AG04449 (cell line): Measurements from ENCODE around the gene SLC6A4.

Experiments used
- CTCF ChIA-PET: fragments of 350-600 bp; formaldehyde crosslinking; extraction: SDS; loops from one replicate; lab custom pipeline; 2021; ENCODE audit warnings: antibody characterized with exemption; lab: Yijun Ruan, JAX
- POLR2A ChIA-PET: fragments of 400-600, 350-600 bp; formaldehyde crosslinking; extraction: SDS; loops from one replicate; lab custom pipeline; 2020; ENCODE audit warnings: antibody characterized with exemption, inconsistent platforms; lab: Yijun Ruan, JAX
- DNase-seq: peaks from one replicate; pipeline ENCODE4 v3.0.0-alpha.2; 2010; ENCODE audit warnings: low read depth, low spot score
- H3K4me3 ChIP-seq: 2 replicates; pipeline ENCODE4 v1.5.1; 2011; ENCODE audit warnings: low read depth, mild to moderate bottlenecking, control low read depth, low read length
- TF ChIP-seq, protein P1 (sequence below): IDR thresholded peaks from one replicate; pipeline ENCODE4 v1.5.1; 2011; ENCODE audit warnings: mild to moderate bottlenecking, moderate library complexity, low read length, control low read depth, inconsistent platforms; ENCODE audit not compliant: insufficient read depth; ENCODE audit errors: missing control alignments

SLC6A4 gene

DNA sequence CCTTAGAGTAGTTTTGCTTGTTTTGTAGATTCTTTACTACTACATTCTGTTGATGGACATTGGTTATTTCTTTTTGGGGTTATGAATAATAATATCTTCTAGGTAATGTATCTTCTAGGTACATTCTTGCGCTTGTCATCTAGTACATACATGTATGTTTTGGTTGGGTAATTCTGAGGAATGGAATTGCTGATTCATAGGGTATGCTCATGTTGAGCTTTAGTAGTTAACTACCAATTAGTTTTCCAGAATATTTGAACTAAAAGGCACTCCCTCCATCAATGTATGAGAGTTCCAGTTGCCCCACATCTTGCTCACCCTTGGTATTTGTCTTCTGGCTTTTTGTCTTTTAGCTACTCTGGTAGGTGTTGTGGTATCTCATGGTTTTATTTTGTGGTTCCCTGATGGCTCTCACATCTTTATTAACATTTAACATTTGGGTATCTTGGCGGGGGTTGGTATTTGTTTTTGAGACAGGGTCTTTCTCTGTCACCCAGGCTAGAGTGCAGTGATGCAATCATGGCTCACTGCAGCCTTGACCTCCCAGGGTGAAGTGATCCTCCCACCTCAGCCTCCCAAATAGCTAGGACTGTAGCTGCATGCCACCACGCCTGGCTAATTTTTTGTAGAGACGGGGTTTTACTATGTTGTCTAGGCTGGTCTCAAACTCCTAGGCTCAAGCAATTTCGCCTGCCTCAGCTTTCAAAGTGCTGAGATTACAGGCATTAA lies 47.1 kb downstream of the SLC6A4 start:
- POLR2A ChIA-PET: no interaction called here
- CTCF ChIA-PET: interaction anchor here (1.3 kb wide), 1 partner anchor 61 kb away, joined by 3 read pairs; no protein-coding TSS in a partner anchor
- H3K4me3 ChIP-seq: no peak overlapping the region
- DNase-seq: no peak
- TF ChIP-seq, protein P1, sequence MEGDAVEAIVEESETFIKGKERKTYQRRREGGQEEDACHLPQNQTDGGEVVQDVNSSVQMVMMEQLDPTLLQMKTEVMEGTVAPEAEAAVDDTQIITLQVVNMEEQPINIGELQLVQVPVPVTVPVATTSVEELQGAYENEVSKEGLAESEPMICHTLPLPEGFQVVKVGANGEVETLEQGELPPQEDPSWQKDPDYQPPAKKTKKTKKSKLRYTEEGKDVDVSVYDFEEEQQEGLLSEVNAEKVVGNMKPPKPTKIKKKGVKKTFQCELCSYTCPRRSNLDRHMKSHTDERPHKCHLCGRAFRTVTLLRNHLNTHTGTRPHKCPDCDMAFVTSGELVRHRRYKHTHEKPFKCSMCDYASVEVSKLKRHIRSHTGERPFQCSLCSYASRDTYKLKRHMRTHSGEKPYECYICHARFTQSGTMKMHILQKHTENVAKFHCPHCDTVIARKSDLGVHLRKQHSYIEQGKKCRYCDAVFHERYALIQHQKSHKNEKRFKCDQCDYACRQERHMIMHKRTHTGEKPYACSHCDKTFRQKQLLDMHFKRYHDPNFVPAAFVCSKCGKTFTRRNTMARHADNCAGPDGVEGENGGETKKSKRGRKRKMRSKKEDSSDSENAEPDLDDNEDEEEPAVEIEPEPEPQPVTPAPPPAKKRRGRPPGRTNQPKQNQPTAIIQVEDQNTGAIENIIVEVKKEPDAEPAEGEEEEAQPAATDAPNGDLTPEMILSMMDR: no peak

DNA sequence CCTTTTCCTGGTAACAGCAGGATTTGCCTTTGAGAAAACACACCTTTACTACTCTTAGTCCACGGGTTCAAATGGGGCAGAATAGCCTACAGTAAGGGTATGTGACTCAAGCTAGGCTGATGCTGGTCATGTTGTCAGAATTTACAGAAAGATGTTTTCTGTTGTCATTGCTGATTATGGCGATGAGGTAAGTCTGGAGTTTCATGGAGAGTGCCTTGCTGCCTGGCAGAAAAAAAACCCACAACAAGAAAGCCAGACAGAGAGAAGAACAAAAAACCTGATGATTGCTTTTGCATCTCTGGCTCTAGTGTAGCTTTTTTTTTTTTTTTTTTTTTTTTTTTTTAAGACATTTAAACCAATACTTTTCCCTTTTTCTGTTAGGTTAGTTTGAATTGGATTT lies 47.9 kb downstream of the SLC6A4 start:
- TF ChIP-seq, protein P1: no peak
- DNase-seq: no peak
- no peak overlapping the region for H3K4me3 ChIP-seq
- ChIA-PET CTCF (no interaction called here), POLR2A (no interaction called here)

DNA sequence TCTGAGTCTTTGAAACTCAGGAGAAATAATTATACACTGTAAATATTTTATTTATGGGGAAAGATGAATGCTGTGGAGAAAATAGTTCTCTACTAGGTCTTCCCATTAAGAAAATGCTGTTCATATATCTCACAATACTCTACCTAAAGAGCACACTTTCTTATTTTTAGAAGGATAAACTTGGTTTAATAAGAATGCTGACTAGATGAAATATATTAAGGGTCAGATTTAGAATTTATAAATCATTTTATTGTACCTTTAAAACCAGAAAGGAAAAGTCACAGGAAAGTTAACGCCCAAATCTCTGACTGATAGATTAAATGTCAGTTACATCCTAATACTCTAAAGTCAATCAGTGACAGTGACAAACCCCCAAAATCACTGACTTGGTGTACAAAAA lies 48.7 kb downstream of the SLC6A4 start:
- TF ChIP-seq, protein P1: no peak
- POLR2A ChIA-PET: no interaction called here
- CTCF ChIA-PET: interaction anchor here (1.5 kb wide), 1 partner anchor 60 kb away, joined by 3 read pairs; no protein-coding TSS in a partner anchor
- DNase-seq: no peak
- no peak overlapping the region for H3K4me3 ChIP-seq

DNA sequence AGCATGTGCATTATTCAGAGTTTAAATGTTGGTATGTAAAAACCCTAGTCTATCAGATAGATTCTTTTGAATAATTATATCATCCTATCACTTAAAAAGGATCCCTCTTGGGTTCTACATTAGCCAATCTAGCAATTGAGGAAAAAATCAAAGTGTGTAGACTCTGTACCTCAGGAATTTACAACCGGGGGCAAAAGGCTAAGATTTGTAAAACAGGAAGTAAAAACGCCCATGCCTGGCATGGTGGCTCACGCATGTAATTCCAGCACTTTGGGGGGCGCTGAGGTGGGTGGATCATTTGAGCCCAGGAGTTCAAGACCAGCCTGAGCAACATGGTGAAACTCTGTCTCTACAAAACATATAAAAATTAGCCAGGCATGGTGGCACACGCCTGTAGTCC lies 58.6 kb downstream of the SLC6A4 start:
- TF ChIP-seq, protein P1: no peak
- CTCF ChIA-PET: interaction anchor here (1.6 kb wide), 1 partner anchor 51 kb away, joined by 4 read pairs; no protein-coding TSS in a partner anchor
- H3K4me3 ChIP-seq: no peak overlapping the region
- POLR2A ChIA-PET: no interaction called here
- DNase-seq: no peak

DNA sequence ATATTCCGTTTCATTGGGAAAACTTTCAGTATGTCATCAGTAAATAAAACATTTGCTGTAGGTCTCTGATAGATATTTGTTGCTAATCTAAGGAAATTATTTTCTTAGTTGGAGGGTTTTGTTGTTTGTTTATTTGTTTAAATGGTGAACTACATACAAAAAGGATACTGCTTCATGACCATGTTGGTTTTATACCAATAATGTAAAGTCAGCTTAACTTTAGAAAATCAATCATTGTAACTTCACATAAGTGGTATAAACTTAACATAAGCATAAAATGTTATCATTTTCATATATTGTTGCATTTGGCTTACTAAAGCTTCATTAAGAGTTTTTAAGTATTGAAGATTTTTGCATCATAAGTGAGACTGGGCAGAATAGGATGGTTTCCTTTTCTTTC lies 60.9 kb downstream of the SLC6A4 start:
- TF ChIP-seq, protein P1: no peak
- no peak for DNase-seq
- H3K4me3 ChIP-seq: no peak overlapping the region
- ChIA-PET CTCF (interaction anchor here (0.8 to 1.2 kb wide), 2 partner anchors 48 to 49 kb away, joined by 3 read pairs; no protein-coding TSS in a partner anchor), POLR2A (no interaction called here)

DNA sequence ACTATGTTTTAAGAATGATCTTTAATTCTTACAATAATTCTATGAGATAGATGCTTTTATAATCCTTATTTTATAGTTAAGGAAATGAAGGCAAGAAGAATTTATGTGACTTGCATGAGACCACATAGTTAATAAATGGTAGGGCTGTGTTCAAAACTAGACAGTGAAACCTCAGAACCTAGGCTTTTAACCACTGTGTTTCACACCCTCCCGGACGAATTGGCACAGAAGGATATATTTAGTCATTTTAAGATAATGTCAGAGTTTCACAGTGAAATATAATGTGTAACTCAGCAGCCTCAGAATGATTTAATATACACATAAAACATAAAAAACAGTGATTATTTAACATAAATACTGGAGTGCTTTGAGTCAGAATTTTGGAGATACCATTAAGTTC lies 61.8 kb downstream of the SLC6A4 start:
- CTCF ChIA-PET: interaction anchor here (1.1 kb wide), 1 partner anchor 48 kb away, joined by 3 read pairs; no protein-coding TSS in a partner anchor
- POLR2A ChIA-PET: no interaction called here
- H3K4me3 ChIP-seq: no peak overlapping the region
- DNase-seq: no peak
- TF ChIP-seq, protein P1: no peak
